NCI-H2107 treated with DMSO at 0.1 percent for 48 hours (cell line): ENCODE results near the gene VWA2.

Experiments used
- DNase-seq: peaks from one replicate; lab custom pipeline; 2025; ENCODE audit not compliant: unreplicated experiment; lab: John Stamatoyannopoulos, UW

VWA2 gene

GRCh38 chr10:114245121-114245791 lies 6.2 kb downstream of the VWA2 start:
- no peak for DNase-seq

- DNase-seq = no peak
Observed at GRCh38 chr10:114246679-114247305, 7.7 kb downstream of the VWA2 start.

DNA sequence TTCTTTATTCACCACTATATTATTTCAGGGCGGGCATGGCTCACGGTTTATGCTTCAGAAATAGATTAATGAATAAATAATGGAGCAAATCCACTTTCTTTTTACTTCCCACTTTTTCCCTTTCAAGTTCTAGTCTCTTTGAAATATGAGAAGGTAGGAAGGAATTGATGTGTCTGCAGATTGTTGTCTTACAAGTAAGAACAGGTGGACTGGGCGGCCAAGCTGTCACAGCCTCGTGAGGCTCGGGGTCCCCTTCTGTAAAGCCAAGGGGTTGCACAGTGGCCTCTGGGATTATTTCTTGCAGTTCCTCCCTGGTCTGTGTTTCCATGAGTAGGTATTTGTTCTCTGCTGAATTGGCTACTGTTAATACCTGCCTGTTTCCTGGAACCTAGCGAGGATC lies 11.2 kb downstream of the VWA2 start:
- no peak for DNase-seq

DNA sequence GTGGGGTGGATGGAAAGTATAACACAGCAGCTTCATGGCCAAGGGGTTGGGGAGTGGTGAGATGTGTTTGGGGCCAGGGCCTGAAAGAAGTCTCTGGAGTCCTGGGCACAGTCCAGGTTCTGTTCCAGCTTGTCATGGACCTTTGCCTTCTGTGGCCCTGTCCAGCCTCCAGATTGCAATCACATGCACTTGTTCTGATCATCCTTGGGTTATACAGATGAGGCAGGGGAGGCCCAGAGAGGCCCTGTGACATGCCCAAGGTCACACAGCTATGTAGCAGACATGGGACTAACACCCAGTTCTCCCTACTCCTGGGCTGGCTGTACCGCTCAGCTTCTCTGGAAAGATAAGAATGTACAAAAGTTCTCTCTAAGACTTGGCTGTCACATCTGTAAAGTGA lies 11.7 kb downstream of the VWA2 start:
- no peak for DNase-seq

- no peak for DNase-seq
Observed at GRCh38 chr10:114252092-114252491, 13.0 kb downstream of the VWA2 start.

GRCh38 chr10:114252883-114253282 lies 13.8 kb downstream of the VWA2 start:
- DNase-seq = no peak

DNA sequence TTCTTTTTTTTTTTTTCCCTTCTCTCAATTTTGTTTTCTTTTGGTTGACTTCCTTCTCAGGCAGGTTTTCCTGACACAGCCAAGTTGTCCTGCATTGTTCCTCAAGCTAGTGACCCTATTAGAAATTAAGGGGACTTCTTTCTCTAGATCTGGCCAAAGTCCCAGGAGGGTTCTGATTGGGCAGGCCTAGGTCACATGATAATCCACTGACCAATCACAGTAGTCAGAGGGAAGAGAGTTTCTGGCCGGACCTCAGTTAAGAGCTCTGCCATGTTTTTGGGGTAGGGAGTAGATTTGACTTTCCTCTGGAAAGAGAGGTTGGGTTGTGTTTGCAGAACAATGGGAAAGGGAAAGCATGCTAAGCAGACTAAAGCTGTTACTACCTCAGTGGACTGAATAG lies 16.2 kb downstream of the VWA2 start:
- no peak for DNase-seq

- no peak for DNase-seq
Observed at GRCh38 chr10:114256008-114256765, 17.1 kb downstream of the VWA2 start.

GRCh38 chr10:114256822-114257221 lies 17.8 kb downstream of the VWA2 start:
- no peak for DNase-seq

DNA sequence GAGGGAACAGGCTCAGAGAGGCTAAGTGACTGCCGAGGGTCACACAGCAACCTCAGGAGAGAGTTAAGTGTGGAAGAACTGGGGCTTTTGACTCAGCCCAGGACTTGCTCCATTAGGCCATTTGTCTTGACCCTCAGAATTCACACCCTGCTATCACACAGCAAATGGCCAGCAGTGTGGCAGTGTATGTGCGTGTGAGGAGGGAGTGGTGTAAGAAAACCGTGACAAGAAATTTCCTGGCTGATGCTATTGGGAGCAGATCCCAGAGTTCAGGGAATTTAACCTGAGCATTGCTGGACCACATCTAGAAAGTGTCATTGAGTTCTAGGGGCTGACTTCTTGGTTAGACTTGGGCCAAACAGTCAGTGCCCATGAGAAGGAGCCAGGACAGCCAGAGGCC lies 18.4 kb downstream of the VWA2 start:
- DNase-seq = no peak

DNA sequence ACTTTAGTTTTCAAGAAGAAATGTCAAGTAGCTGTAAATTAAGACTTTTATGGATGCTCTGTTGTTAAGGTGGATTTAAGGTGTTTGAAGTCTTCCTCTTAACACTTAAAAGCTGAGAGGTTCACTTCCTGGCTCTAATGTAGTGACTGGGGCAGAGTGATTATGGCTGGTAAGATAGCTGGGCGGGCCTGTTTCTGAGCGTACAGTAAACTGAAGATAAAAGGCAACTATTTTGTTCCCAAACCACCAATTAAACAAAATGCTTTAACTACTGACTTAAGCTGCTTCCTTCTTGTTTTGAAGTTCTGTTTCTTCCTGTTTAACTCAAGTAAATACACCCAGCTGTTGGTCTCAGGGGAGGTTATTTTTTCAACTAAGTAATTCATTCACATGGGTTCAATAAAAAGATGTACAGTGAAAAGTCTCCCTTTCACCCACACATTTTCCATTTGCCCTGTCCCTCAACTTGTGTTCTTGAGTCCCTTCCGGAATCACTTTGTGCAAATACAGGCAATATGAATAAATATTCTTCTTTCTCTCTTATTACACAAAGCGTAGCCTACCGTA lies 19.3 kb downstream of the VWA2 start:
- no peak for DNase-seq

DNA sequence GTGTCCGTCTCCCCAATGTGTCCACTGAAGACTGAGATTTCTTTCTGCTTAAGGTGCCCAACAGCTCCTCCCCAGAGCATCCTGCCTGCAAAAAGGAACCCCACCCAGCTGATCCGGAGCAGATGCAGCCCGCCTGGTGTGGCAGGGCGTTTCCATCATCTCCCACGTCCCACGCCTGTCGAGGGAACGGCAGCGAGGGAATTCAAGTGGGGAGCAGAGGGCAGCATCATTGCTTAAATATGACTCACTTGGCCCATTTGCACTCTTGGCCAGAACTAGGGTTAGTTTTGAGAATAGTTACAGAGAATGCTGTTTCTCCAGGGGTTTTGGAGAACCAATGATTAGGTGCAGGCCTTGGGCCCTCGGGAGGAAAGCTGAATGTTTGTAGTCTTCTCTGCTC lies 20.8 kb downstream of the VWA2 start:
- no peak for DNase-seq

GRCh38 chr10:114260366-114260765 lies 21.3 kb downstream of the VWA2 start:
- DNase-seq = no peak

DNA sequence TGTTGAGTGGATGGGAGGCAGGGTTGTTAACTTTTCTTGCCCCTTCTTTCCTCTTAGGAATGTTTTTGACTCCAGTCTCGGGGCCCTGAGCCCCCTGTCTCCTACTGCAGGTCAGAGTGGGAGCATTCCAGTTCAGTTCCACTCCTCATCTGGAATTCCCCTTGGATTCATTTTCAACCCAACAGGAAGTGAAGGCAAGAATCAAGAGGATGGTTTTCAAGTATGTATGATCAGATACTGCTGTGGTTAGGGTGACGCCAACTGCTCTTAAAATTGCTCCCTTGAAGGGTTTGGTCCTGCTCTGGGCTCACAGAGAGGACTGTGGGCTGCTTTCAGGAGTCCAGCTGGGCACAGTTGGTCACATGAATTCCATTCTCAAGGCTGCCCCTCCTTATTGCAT lies 22.0 kb downstream of the VWA2 start:
- no peak for DNase-seq

DNA sequence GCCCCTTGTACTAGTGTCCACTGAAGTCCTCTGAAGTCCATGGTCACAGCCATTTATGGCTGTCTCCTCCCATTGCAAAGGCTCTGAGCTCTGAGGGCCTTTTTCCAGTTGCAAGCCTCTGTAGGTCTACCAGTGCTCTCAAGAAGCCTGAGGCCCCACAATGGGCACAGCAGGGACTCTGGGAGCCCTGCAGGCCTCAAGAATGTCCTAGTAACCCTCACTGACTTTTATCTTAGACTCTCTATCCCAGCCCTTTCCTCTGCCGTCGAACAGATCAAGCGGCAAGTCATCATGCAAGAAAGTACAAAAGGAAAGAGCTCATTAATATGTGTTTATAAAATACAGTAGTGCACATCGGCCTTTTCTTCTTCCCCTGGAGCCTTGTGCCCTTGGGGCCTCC lies 23.4 kb downstream of the VWA2 start:
- no peak for DNase-seq

DNA sequence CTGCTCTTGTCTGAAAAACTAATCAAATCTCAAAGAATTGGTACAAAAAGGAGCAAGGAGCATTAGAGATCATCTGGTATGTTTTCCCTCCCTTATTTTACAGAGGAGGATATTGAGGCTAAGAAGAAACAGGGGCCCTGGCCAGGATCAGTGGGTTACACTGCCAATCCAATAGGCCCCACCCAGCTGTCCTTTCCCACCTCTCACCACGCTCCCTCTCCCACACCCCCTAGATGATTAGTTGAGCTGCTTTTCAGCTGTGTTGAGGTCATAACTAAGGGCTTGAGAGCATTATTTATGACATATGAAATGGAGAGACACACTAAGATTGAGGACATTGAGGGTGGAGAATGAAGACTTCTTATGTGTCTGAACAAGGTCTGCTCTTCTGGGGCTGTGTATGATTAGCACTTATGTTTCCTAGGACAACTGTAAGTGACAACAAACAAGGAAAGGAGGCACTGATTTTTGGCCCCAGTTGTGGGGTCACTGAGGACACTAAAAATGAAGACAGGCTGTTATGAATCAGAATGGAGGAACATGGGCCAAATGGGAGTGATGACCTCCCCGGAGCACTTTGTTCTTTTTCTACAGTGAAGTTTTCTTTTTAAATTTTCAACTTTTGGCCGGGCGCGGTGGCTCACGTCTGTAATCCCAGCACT lies 26.5 kb downstream of the VWA2 start:
- no peak for DNase-seq

DNA sequence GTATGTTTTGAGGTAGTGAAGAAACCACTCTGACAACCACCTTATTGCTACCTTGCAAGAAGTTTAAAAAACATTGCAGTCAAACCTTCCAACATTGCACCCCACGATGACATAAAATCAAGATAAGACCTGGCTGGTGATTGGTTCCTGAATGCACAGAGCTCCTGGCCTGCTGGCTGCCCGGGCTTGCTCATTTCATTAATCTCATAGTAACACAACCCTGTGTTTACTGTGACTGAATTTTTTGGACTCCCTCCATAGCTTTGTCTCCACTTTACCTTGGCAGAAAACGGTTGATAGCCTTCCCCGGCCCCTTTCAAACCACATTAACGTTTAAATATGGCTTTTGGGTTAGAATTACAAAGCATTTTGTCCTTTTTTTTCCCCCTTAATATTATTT lies 27.5 kb downstream of the VWA2 start:
- DNase-seq = peak; percentile 17

DNA sequence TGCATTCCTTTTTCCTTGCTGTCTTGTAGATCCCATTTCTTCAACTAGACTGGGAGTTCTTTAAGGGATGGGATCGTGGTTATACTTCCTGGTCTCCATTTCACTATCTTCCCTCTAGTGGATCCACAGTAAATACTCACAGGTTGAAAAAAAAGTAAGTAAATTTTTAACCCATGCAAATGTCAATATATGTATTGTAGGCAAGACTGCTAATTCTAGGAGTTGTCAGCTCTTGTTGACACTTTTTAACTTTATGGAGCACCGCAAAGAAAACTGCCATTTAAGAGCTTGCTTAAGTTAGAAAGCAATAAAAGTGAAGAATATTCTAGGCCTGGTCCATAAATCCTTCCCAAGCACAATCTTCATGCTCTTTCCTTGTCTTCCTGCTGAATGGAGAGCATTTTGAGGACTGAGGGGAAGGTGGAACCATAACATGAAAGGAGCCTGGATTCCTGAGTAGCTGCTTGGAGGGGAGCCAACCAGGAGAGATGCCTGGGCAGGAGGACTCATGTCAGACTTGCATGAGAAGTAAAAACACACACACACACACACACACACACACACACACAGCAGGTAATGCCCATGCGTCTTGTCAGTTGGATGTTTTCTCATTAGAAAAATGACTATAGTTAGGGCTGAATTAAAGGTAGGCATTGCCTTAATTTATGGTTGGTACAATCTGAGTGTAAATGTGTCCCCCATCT lies 32.2 kb downstream of the VWA2 start:
- DNase-seq = no peak

DNA sequence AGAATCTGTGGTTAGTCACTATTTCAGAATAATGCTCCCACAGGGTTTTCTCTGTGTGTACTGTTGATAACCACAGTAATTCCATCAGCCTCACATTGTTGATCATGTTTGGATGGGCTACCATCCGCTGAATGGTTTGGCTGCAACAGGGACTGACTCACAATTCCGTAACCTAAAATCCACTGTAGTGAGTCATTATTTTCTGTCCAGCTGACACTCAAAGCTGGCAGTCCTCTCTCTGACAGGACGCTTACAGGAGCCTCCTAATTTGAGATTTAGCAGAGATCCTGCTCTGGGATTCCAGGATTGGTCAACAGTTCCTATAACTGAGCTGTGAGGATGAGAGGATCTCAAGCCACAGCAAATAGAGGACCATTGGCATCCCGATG lies 32.7 kb downstream of the VWA2 start:
- no peak for DNase-seq

- DNase-seq = no peak
Observed at GRCh38 chr10:114272696-114273095, 33.6 kb downstream of the VWA2 start.

DNA sequence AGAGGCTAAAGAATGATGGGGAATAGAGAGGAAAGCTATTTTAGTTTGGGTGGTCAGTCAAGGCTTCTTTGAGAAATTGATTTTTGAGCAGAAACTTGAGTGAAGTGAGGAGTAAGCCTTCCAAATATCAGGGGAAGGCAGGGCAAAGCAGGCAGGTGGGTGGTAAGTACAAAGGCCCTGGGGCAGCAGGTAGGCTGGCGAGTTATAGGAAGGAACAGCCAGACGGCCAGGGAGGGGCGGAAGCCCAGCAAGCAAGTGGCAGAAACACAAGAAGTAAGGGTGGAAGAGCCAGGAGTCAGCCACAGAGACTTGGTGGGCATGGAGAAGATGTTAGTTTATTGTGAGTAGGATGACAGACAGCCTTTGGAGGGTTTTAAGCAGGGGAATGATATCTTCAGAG lies 34.9 kb downstream of the VWA2 start:
- no peak for DNase-seq
